NCI-H1105 treated with DMSO at 0.1 percent for 48 hours (cell line): ENCODE results near the gene UGT2A3.

ENCODE experiments used
- DNase-seq: peaks from one replicate; lab custom pipeline; 2025; lab: John Stamatoyannopoulos, UW

UGT2A3 gene

DNA sequence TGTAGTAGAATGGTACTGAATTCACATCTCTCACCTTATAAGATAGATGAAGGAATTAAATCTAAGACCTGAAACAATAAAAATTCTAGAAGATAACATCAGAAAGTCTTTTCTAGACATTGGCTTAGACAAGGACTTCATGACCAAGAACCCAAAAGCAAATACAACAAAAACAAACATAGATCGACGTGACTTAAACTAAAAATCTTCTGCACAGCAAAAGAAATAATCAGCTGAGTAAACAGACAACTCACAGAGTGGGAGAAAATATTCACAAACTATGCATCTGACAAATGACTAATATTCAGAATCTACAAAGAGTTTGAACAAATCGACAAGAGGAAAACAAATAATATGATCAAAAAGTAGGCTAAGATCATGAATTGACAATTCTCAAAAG is 38.8 kb downstream of the UGT2A3 start:
- DNase-seq, result no peak

DNA sequence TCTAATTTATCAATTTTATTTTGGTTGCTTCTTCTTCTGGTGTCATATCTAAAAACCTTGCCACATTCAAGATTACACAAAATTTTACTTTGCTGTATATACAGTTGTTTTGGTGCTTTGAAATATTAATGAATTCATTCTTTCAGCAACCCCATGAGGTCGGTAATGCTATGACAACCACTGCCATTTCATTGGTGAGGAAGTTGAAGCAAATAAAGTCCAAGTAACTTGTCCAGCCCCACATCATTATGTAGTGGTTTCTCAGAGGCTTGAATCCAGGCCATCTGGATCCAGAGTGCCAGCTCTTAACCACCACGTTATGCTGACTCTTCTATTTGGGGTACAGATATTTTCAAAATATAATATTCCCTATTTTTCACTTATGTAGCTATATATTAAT is 42.2 kb downstream of the UGT2A3 start:
- DNase-seq, result no peak

- DNase-seq, result no peak
Measured at GRCh38 chr4:68907788-68908700, 43.6 kb downstream of the UGT2A3 start.

- no peak for DNase-seq
Measured at GRCh38 chr4:68907245-68907644, 44.4 kb downstream of the UGT2A3 start.

GRCh38 chr4:68906780-68907137 is 44.8 kb downstream of the UGT2A3 start:
- no peak for DNase-seq

- DNase-seq, result peak; percentile 45
Measured at GRCh38 chr4:68905939-68906779, 45.4 kb downstream of the UGT2A3 start.

GRCh38 chr4:68905598-68905938 is 46.0 kb downstream of the UGT2A3 start:
- no peak for DNase-seq

DNA sequence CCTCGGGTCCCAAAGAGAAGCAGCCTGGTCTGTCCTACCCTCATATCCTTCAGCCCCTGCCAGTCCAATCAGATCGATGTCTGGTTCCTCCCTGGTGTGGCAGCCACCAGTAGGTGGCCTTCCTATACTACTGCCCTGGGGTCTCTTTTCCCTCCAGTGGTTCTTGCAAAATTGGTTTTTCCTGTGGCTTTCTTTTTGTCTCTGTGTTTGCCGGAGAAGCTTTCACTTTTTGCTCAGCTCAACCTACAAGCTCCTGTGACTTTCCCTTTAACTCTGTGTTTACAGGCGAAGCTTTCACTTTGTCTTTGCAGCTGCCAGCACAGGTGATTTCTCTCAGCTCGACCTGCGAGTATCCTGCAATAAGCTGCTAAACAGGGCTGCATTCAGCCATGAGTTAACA is 46.8 kb downstream of the UGT2A3 start:
- DNase-seq, result no peak

DNA sequence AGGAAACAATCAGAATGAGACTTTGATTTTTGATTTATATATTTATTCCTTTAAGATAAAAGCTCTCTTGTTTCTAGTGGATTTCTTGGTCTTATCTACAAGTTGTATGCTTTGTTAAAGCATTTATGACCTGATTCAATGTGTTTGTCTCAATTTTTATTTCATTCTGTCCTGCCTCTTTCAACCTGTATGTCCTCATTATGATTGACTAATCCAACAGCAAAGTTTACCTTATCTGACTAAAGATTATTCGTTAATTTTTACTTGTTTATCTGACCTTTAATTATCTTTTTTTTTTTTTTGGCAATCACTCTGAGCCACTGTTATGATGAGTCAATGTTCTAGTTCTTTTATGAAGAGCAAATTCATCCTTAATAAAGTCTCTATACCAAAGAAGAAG is 54.9 kb downstream of the UGT2A3 start:
- DNase-seq, result no peak

GRCh38 chr4:68895561-68896198 is 55.9 kb downstream of the UGT2A3 start:
- no peak for DNase-seq

DNA sequence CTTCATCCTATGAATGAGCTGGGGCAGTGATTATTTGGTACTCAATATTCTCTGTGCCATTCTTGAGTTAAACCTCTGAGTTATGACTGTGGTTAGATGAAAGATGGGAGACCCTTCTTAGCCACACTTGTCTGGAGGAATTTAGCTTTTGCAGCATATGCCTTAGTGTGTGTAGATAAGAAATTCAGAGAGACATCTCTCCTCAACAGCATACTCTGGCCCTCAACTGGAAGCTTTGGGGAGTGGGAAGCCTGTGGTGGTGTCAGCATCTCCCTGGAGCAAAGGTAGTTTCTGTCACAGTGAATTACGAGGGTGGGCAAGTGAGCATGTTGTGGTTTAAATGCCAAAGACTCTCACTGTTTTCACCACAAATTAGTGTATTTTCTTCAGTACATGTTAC is 58.7 kb downstream of the UGT2A3 start:
- no peak for DNase-seq

- DNase-seq, result no peak
Measured at GRCh38 chr4:68891678-68892077, 59.9 kb downstream of the UGT2A3 start.

DNA sequence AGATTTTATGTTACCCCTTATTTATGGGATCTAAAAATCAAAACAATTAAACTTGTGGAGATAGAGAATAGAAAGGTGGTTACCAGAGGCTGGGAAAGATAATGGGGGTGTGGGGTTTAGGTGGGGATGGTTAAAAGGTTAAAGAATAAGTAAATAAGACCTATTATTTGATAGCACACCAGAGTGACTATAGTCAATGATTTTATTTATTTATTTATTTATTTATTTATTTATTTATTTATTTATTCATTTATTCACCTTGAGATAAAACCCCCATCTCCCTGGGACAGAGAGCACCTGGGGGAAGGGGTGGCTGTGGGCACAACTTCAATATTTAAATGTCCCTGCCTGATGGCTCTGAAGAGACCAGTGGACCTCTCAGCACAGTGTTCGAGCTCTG is 66.1 kb downstream of the UGT2A3 start:
- no peak for DNase-seq

- no peak for DNase-seq
Measured at GRCh38 chr4:68883870-68884269, 67.7 kb downstream of the UGT2A3 start.
